Loucy (cell line): Measurements from ENCODE around the gene NCSTN.

ENCODE experiments used
- H2AFZ ChIP-seq: fragments of 200-600 bp; sonication (generic); 2 replicates; pipeline ENCODE4 v1.6.0; 2016; ENCODE audit warnings: antibody characterized with exemption, mild to moderate bottlenecking, low read length, moderate library complexity
- H3F3A ChIP-seq: fragments of 200-600 bp; 2 replicates; pipeline ENCODE4 v1.6.0; 2016; ENCODE audit warnings: antibody characterized with exemption, low read depth, mild to moderate bottlenecking
- H3K27me3 ChIP-seq: fragments of 200-600 bp; sonication (generic); 2 replicates; pipeline ENCODE4 v1.6.1; 2014; ENCODE audit warnings: low read length, mild to moderate bottlenecking; ENCODE audit not compliant: insufficient read depth, poor library complexity, severe bottlenecking
- H3K36me3 ChIP-seq: fragments of 200-600 bp; sonication (generic); 2 replicates; pipeline ENCODE4 v1.6.1; 2016; ENCODE audit warnings: low read length; ENCODE audit not compliant: insufficient read depth
- H3K4me1 ChIP-seq: fragments of 200-600 bp; sonication (generic); 2 replicates; pipeline ENCODE4 v1.5.1; 2014; ENCODE audit warnings: low read length, mild to moderate bottlenecking; ENCODE audit not compliant: insufficient read depth, poor library complexity, severe bottlenecking
- H3K4me2 ChIP-seq: fragments of 200-600 bp; sonication (generic); 2 replicates; pipeline ENCODE4 v1.6.0; 2014; ENCODE audit warnings: antibody characterized with exemption, low read length, low read depth, mild to moderate bottlenecking; ENCODE audit not compliant: poor library complexity, severe bottlenecking
- H3K4me3 ChIP-seq: fragments of 200-600 bp; sonication (generic); 2 replicates; pipeline ENCODE4 v1.5.1; 2014; ENCODE audit warnings: low read length, mild to moderate bottlenecking, mixed read lengths; ENCODE audit not compliant: poor library complexity, severe bottlenecking
- H3K79me2 ChIP-seq: fragments of 200-600 bp; sonication (generic); 2 replicates; pipeline ENCODE4 v1.6.1; 2014; ENCODE audit warnings: low read length; ENCODE audit not compliant: insufficient read depth
- H3K9ac ChIP-seq: fragments of 200-600 bp; sonication (generic); 2 replicates; pipeline ENCODE4 v1.6.0; 2014; ENCODE audit warnings: mild to moderate bottlenecking, low read depth, low read length, moderate library complexity; ENCODE audit not compliant: poor library complexity, severe bottlenecking
- H3K9me2 ChIP-seq: fragments of 200-600 bp; sonication (generic); replicated peaks from 2 replicates; pipeline ENCODE4 v1.6.1; 2016; ENCODE audit warnings: low read depth, low read length, mixed read lengths
- H3K9me3 ChIP-seq: fragments of 200-600 bp; sonication (generic); 2 replicates; pipeline ENCODE4 v1.6.1; 2014; ENCODE audit warnings: mild to moderate bottlenecking, antibody characterized with exemption, low read length, low read depth; ENCODE audit not compliant: insufficient read depth
- H4K20me1 ChIP-seq: fragments of 200-600 bp; sonication (generic); 2 replicates; pipeline ENCODE4 v1.6.0; 2014; ENCODE audit warnings: antibody characterized with exemption, low read length, mild to moderate bottlenecking; ENCODE audit not compliant: insufficient read depth, poor library complexity, severe bottlenecking
- EZH2phosphoT487 ChIP-seq: fragments of 200-600 bp; IDR thresholded peaks from 2 replicates; pipeline ENCODE4 v1.6.1; 2018; ENCODE audit warnings: antibody characterized with exemption, mild to moderate bottlenecking, moderate library complexity, borderline replicate concordance
- TF ChIP-seq, protein P1 (sequence below): fragments of 200-600 bp; sonication (generic); conservative IDR thresholded peaks from 2 replicates; pipeline ENCODE4 v1.5.1; 2014; ENCODE audit warnings: mild to moderate bottlenecking, antibody characterized with exemption, low read length

The NCSTN gene

GRCh38 chr1:160340146-160340545 lies 3.0 kb upstream of the NCSTN start:
- Histone ChIP-seq H3F3A (no peaks in the 10 kb centered on the region), H3K36me3 (peaks cover 28% of the 10 kb centered on the region), H3K9ac (peak overlapping the region; percentile 88), H3K4me3 (peak overlapping the region; percentile 98), H4K20me1 (peaks cover 53% of the 10 kb centered on the region), H3K27me3 (no peaks in the 10 kb centered on the region), H3K79me2 (peaks cover 79% of the 10 kb centered on the region), H2AFZ (no peak overlapping the region), H3K9me3 (no peaks in the 10 kb centered on the region), H3K4me2 (peak overlapping the region; percentile 96), H3K9me2 (no peaks in the 10 kb centered on the region), H3K4me1 (peaks cover 47% of the 10 kb centered on the region)
- TF ChIP-seq, protein P1, sequence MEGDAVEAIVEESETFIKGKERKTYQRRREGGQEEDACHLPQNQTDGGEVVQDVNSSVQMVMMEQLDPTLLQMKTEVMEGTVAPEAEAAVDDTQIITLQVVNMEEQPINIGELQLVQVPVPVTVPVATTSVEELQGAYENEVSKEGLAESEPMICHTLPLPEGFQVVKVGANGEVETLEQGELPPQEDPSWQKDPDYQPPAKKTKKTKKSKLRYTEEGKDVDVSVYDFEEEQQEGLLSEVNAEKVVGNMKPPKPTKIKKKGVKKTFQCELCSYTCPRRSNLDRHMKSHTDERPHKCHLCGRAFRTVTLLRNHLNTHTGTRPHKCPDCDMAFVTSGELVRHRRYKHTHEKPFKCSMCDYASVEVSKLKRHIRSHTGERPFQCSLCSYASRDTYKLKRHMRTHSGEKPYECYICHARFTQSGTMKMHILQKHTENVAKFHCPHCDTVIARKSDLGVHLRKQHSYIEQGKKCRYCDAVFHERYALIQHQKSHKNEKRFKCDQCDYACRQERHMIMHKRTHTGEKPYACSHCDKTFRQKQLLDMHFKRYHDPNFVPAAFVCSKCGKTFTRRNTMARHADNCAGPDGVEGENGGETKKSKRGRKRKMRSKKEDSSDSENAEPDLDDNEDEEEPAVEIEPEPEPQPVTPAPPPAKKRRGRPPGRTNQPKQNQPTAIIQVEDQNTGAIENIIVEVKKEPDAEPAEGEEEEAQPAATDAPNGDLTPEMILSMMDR: no peak
- TF ChIP-seq EZH2phosphoT487: no peak

- peaks cover 47% of the 10 kb centered on the region for H3K4me1 ChIP-seq
- peak overlapping the region; percentile 88 for H3K9ac ChIP-seq
- peak overlapping the region; percentile 98 for H3K4me3 ChIP-seq
- H3K79me2 ChIP-seq: peaks cover 83% of the 10 kb centered on the region
- H3K9me2 ChIP-seq: no peaks in the 10 kb centered on the region
- H2AFZ ChIP-seq: no peak overlapping the region
- H3K36me3 ChIP-seq: peaks cover 28% of the 10 kb centered on the region; the same call in 1 of the 2 replicates
- TF ChIP-seq, protein P1: no peak
- H3K27me3 ChIP-seq: no peaks in the 10 kb centered on the region
- peak overlapping the region; percentile 96 for H3K4me2 ChIP-seq
- H3K9me3 ChIP-seq: no peaks in the 10 kb centered on the region
- H4K20me1 ChIP-seq: peaks cover 53% of the 10 kb centered on the region
- no peaks in the 10 kb centered on the region for H3F3A ChIP-seq
Measured at GRCh38 chr1:160340866-160341265, 2.3 kb upstream of the NCSTN start.

GRCh38 chr1:160342526-160342925 lies 657 bp upstream of the NCSTN start:
- peaks cover 23% of the 10 kb centered on the region; the same call in 1 of the 2 replicates for H3K36me3 ChIP-seq

More at GRCh38 chr1:160342526-160342925, 657 bp upstream of the NCSTN start:
- no peaks in the 10 kb centered on the region for H3K27me3 ChIP-seq
- H3K4me3 ChIP-seq: peak overlapping the region; percentile 98
- H2AFZ ChIP-seq: peak overlapping the region; percentile 88
- peak overlapping the region; percentile 88 for H3K9ac ChIP-seq
- no peak for TF ChIP-seq EZH2phosphoT487
- TF ChIP-seq, protein P1: no peak
- H3K4me2 ChIP-seq: peak overlapping the region; percentile 96
- no peaks in the 10 kb centered on the region for H3F3A ChIP-seq
- H4K20me1 ChIP-seq: peaks cover 50% of the 10 kb centered on the region
- no peaks in the 10 kb centered on the region for H3K9me2 ChIP-seq
- H3K4me1 ChIP-seq: peaks cover 49% of the 10 kb centered on the region
- H3K9me3 ChIP-seq: no peaks in the 10 kb centered on the region
- peaks cover 88% of the 10 kb centered on the region for H3K79me2 ChIP-seq
